HG03064 (cell line): ENCODE measurements around the gene ELP1.
"Not testable (repeated sequence)": the region's sequence is repeated elsewhere in the genome, so short reads cannot be mapped to it uniquely, and the experiment has no call there.

Experiments
- ATAC-seq: cut with Tn5 transposase; IDR thresholded peaks from one replicate; pipeline ENCODE4 v1.9.1; 2021; ENCODE audit warnings: low read depth; ENCODE audit not compliant: unreplicated experiment

Gene ELP1

GRCh38 chr9:108933718-108934322 lies at the start of gene ELP1:
ELP1 (minus strand) TSS chr9:108934124; CDS start chr9:108931146, 2,978 bp downstream.
- peak; percentile 84 for ATAC-seq

GRCh38 chr9:108980893-108981292 lies 47.0 kb upstream of the ELP1 start:
- ATAC-seq = no peak

- no peak for ATAC-seq
Observed at GRCh38 chr9:108978205-108978604, 44.3 kb upstream of the ELP1 start.

- no peak for ATAC-seq
Observed at GRCh38 chr9:108973895-108974294, 40.0 kb upstream of the ELP1 start.

GRCh38 chr9:108972626-108973209 lies 38.8 kb upstream of the ELP1 start:
- ATAC-seq = no peak

GRCh38 chr9:108972186-108972585 lies 38.3 kb upstream of the ELP1 start:
- ATAC-seq = no peak

GRCh38 chr9:108971392-108971791 lies 37.5 kb upstream of the ELP1 start:
- ATAC-seq = not testable (repeated sequence)

- ATAC-seq = no peak
Observed at GRCh38 chr9:108967916-108968315, 34.0 kb upstream of the ELP1 start.

- no peak for ATAC-seq
Observed at GRCh38 chr9:108963459-108964143, 29.7 kb upstream of the ELP1 start.

GRCh38 chr9:108961151-108961550 lies 27.2 kb upstream of the ELP1 start:
- ATAC-seq = no peak

- ATAC-seq = no peak
Observed at GRCh38 chr9:108960331-108960730, 26.4 kb upstream of the ELP1 start.

GRCh38 chr9:108956631-108957026 lies 22.7 kb upstream of the ELP1 start:
- no peak for ATAC-seq

GRCh38 chr9:108956022-108956630 lies 22.2 kb upstream of the ELP1 start:
- ATAC-seq = no peak

GRCh38 chr9:108953983-108954574 lies 20.2 kb upstream of the ELP1 start:
- no peak for ATAC-seq

- ATAC-seq = no peak
Observed at GRCh38 chr9:108951578-108951977, 17.7 kb upstream of the ELP1 start.

- no peak for ATAC-seq
Observed at GRCh38 chr9:108950168-108950567, 16.2 kb upstream of the ELP1 start.

GRCh38 chr9:108939975-108940374 lies 6.1 kb upstream of the ELP1 start:
- no peak for ATAC-seq

GRCh38 chr9:108937561-108938305 lies 3.8 kb upstream of the ELP1 start:
- ATAC-seq = no peak

- peak; percentile 74 for ATAC-seq
Observed at GRCh38 chr9:108934323-108934893, 484 bp upstream of the ELP1 start, which contains the start of gene ABITRAM. ABITRAM (plus strand) TSS chr9:108934400; CDS start chr9:108934487, 87 bp downstream.

- ATAC-seq = no peak
Observed at GRCh38 chr9:108933231-108933717, 650 bp downstream of the ELP1 start.
